ENCODE measurements around the gene DUSP19.

The DUSP19 gene

GRCh38 chr2:183112577-183112976, 34.0 kb downstream of the DUSP19 start:
- TF ChIP-seq OSR1 (CRISPR knock-in tag; IDR thresholded peaks at IDR 0.05) (no peak), ZNF8 (CRISPR knock-in tag; IDR thresholded peaks at IDR 0.05) (no peak), CSDC2 (CRISPR knock-in tag; IDR thresholded peaks at IDR 0.05) (no peak), ZNF70 (CRISPR knock-in tag; IDR thresholded peaks at IDR 0.05) (no peak), ARNTL (CRISPR knock-in tag; IDR thresholded peaks at IDR 0.05; ENCODE audit: borderline replicate concordance, low read depth) (no peak), ISL1 (CRISPR knock-in tag; IDR thresholded peaks at IDR 0.05) (no peak), ZC3H10 (CRISPR knock-in tag; IDR thresholded peaks at IDR 0.05) (no peak), TCF4 (CRISPR knock-in tag; IDR thresholded peaks at IDR 0.05; ENCODE audit: borderline replicate concordance) (no peak), ESRRG (CRISPR knock-in tag; IDR thresholded peaks at IDR 0.05) (no peak), CSRNP3 (CRISPR knock-in tag; IDR thresholded peaks at IDR 0.05) (no peak), POU6F1 (CRISPR knock-in tag; IDR thresholded peaks at IDR 0.05; ENCODE audit: borderline replicate concordance, low read depth) (no peak), CREB5 (CRISPR knock-in tag; IDR thresholded peaks at IDR 0.05; ENCODE audit: low read depth) (no peak), SNAI2 (CRISPR knock-in tag; IDR thresholded peaks at IDR 0.05) (no peak), ZFP3 (CRISPR knock-in tag; IDR thresholded peaks at IDR 0.05) (no peak), ZNF565 (CRISPR knock-in tag; conservative IDR thresholded peaks at IDR 0.05; ENCODE audit: low read depth) (no peak)
- ATAC-seq: no peak

GRCh38 chr2:183113630-183114029, 35.1 kb downstream of the DUSP19 start:
- no peak for ATAC-seq
- TF ChIP-seq POU6F1 (CRISPR knock-in tag; IDR thresholded peaks at IDR 0.05; ENCODE audit: borderline replicate concordance, low read depth): no peak
- no peak for TF ChIP-seq PATZ1 (CRISPR knock-in tag; IDR thresholded peaks at IDR 0.05; ENCODE audit: borderline replicate concordance)
- TF ChIP-seq PPARA (CRISPR knock-in tag; IDR thresholded peaks at IDR 0.05; ENCODE audit: borderline replicate concordance): no peak
- TF ChIP-seq ZFP30 (CRISPR knock-in tag; IDR thresholded peaks at IDR 0.05): no peak
- no peak for TF ChIP-seq CREB5 (CRISPR knock-in tag; IDR thresholded peaks at IDR 0.05; ENCODE audit: low read depth)

- ATAC-seq: no peak
- TF ChIP-seq CSRNP3 (CRISPR knock-in tag; IDR thresholded peaks at IDR 0.05) (no peak), ZC3H10 (CRISPR knock-in tag; IDR thresholded peaks at IDR 0.05) (no peak), POU6F1 (CRISPR knock-in tag; IDR thresholded peaks at IDR 0.05; ENCODE audit: borderline replicate concordance, low read depth) (no peak), TSHZ2 (CRISPR knock-in tag; IDR thresholded peaks at IDR 0.05) (no peak), ZNF8 (CRISPR knock-in tag; IDR thresholded peaks at IDR 0.05) (no peak), CREB5 (CRISPR knock-in tag; IDR thresholded peaks at IDR 0.05; ENCODE audit: low read depth) (no peak), SNAI2 (CRISPR knock-in tag; IDR thresholded peaks at IDR 0.05) (no peak)
Observed at GRCh38 chr2:183117226-183117625, 38.7 kb downstream of the DUSP19 start.

All from SK-N-SH treated with all-trans-retinoic acid at 6 μM for 48 hours (cell line).